GM19372 (cell line): Measurements from ENCODE around the gene TEKT3.

ENCODE experiments used
- ATAC-seq: cut with Tn5 transposase; IDR thresholded peaks from one replicate; pipeline ENCODE4 v1.9.1; 2021; ENCODE audit warnings: mild to moderate bottlenecking, low read depth, moderate library complexity; ENCODE audit not compliant: unreplicated experiment

The TEKT3 gene

GRCh38 chr17:15298176-15298575, 43.2 kb downstream of the TEKT3 start:
- no peak for ATAC-seq

- ATAC-seq, result no peak
These were observed 47.8 kb downstream of the TEKT3 start for GRCh38 chr17:15293558-15293957.

DNA sequence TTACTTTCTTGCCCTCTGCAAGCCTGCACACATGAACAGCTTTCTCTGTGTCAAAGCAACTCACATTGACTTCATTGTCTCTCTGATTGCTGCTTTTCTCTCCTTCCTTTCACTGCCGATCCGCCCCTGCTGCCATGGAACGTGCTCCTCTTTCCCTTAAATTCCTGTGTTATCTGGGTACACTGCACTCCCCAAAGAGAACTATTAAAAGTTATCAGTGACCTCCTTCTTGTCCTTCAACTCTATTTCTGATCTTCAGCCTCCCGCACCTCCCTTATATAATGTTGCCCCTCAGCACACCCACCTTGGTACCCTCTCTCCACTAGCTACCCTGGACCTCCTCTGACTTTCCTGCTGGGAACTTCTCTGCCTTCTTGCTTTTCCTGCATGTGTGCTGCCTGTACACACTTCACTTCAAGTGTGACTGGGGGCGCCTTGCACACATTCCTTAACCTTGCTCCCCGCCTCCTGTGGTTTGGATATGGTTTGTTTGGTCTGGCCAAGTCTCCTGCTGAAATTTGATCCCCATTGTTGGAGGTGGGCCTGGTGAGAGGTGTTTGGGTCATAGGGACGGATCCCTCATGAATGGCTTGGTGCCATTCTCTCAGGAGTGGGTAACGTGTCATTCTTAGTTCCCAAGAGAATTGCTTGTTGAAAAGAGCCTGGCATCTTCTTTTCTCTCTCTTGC, 49.6 kb downstream of the TEKT3 start:
- ATAC-seq, result no peak

- ATAC-seq, result no peak
These were observed 50.8 kb downstream of the TEKT3 start for GRCh38 chr17:15290605-15291004.

DNA sequence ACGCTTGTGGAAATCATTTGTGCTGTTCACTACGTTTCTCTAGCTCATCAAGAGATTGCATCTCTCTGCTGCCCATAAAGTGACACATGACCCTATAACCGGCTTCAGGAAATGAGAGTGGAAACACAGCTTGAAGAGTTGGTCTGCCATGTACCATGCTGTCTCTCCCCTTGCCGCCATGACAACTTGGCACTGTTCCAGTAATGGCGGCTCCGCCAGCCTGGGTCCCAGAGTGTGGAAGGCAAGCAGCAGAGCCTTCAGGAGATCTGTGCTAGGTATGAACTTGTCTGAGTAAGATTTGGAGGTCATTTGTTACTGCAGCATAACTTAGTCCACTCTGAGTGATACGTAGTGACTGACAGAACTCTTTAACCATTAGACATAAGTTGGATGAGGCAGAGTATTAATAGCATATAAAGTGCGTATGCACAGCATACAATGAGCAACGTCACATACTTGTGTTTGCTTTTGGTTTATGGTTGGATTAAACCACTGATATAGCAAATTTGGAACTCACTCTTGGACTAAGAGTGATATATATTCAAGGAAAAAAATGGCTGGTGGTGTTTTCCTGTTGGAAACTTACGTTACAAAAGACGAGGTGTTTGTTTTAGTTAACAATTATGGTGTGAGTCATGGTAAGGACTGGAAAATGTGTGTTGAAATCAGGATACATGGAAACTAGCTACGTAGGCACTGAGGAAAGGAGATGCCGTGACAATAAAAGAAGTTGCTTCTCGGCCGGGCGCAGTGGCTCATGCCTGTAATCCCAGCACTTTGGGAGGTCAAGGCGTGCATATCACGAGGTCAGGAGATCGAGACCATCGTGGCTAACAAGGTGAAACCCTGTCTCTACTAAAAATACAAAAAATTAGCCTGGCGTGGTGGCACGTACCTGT, 51.9 kb downstream of the TEKT3 start:
- no peak for ATAC-seq

DNA sequence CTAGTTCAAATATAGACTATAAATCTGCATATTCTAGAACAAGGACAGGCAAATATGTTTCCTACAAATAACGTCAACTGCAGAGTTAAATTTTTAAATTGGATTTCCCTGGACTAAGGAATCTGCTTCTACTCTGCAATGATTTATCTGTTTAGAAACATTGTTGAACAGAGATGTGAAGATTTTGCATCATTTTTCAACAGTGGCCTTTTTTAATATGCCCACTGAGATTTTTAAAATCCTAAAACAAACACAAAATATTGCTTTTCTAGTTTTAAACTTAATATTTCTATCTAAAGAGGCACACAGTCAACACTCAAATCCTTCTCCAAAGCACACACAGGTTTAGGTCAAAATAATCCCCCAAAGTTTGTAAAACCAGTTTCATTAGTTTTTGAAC, 52.5 kb downstream of the TEKT3 start:
- no peak for ATAC-seq

- no peak for ATAC-seq
These were observed 53.7 kb downstream of the TEKT3 start for GRCh38 chr17:15287538-15288267.

DNA sequence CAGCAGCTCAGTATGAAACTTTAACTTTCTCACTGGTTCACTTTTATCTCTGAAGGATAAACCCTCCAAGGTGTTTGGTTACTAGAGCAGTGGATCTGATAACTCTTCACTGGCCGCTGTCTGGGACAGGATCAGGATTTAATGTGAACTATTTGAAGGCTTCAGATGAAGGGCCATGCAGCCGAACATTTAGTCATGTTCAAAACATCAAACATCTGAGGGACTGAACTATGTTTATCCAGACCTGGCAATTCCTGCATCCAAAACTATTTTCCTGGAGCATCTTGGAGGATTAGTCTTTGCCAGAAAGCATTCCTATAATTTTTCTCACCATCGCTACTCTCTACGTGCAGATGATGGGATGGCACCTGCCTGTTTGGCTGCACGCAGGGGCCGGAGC, 55.9 kb downstream of the TEKT3 start:
- ATAC-seq, result no peak

DNA sequence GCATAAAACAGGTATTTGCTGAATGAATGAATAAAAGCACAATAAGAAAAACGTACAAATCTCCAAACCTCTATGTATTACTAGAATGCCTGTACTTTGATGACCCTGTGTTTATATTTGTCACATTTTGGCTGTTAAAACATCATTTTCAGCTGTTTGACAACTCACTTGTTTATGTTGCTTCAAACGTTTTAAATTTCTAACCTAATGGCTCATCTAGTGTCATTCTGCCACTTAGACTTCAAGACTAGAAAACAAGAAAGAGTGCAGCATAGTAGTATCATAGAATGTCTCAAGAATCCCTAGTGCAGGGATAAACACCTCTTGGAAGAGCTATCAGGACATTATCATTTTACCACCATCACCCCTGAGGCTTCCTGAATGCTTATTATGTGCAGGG, 56.9 kb downstream of the TEKT3 start:
- ATAC-seq, result no peak

DNA sequence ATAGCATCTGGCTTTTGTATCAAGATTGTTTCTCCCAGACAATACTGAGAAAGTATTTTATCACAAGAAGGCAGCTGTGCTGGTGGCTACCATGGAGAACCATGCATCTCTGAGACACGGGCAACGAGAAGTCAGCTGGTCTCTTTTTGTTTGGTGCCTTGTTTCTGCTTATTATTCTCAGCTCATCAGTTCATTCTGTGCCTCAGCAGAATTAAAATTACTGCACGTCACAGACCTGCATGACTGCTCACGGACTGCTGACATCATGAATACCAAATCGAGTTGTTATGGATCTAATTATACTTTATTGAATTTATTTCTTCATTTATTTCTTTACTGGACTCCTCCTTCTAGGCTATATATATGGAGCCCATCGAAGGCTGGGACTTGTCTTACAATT, 57.3 kb downstream of the TEKT3 start:
- ATAC-seq, result no peak

DNA sequence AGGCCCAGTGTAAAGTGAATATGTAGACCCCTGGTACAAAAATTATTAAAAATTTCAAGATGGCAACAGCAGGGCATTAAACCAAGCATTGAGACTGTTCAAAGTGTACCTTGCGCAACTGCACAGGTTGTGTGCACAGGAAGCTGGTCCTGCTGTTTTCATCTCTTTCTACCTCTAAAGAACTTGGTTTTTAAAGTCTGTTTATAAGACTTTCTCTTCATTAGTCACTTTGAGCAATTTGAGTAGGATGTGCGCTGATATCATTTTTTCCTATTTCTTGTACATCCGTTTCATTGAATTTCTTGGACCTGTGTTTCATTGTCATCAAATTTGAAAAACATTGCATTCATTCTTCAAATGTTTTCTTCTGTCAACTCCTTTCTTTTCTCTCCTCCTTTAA, 59.5 kb downstream of the TEKT3 start:
- no peak for ATAC-seq

- ATAC-seq, result no peak
These were observed 62.4 kb downstream of the TEKT3 start for GRCh38 chr17:15278924-15279477.

DNA sequence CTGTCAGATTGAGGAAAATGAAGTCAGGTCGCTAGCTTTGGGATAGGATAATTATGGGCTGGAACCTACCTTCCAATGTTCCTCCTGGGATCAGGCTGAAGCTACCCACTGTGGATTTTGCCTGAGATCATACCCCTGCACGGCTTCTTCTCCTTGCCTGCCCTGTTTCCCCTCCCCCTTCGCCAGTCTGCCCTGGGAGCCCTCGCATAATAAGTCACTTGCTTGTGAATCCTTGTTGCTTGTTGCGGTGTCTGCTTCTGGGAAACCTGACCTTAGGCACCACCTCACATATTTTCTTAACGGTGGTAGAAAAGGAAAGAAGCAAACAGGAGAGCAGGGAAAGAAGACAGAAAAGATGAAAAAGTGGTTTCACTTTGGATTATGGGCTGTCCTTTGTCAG, 63.0 kb downstream of the TEKT3 start:
- ATAC-seq, result no peak

DNA sequence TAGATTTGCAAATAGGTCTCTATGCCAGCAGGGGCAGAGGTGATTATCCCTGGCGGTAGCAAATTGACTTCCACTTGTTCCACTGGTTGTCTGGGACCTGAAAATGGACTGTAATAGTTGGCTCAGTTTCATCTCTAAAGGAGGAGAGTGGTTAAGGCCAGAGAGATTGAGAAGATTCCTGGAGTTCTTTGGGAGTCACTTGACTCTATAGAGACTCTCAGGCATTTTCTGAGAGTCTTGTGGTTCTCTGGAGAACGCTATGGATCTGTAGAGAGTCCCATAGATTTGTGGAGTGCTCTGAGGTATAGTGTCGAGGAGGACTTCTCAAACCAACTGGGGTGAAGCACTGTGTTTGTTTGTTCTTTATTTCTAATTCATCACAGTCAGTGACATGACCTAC, 67.4 kb downstream of the TEKT3 start:
- ATAC-seq, result no peak

DNA sequence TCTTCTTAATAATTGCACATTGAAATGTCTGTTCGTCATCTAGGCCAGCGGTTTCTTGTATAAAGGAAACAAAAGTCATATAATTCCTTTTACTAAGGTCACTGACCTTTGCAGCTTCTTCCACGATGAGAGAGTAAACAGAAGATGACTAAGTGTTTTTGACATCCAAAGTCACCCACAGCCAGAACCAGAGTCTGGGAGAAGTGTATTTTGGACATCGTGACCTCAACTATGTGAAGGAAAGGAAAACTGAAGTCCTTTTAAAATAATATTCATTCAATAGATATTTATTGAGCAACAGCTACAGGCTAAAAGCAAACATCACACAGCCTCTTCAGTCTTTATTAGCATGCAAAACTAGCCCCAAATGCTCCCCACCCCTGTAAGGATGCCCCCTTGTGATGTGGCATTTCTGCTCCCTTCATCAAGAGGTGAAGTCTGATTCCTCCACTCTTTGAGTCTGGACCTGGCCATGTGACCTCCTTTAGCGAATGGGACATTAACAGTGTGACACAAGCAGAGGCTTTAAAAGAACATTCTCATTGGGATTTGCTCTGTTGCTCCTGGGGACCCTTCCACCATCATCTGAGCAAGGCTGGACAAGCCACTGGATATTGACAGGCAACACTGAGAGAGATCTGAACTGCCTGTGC, 68.1 kb downstream of the TEKT3 start:
- ATAC-seq, result no peak

GRCh38 chr17:15271741-15272140, 69.7 kb downstream of the TEKT3 start:
- ATAC-seq, result no peak

- no peak for ATAC-seq
These were observed 70.6 kb downstream of the TEKT3 start for GRCh38 chr17:15270628-15271381.

- no peak for ATAC-seq
These were observed 71.7 kb downstream of the TEKT3 start for GRCh38 chr17:15269780-15270089.

DNA sequence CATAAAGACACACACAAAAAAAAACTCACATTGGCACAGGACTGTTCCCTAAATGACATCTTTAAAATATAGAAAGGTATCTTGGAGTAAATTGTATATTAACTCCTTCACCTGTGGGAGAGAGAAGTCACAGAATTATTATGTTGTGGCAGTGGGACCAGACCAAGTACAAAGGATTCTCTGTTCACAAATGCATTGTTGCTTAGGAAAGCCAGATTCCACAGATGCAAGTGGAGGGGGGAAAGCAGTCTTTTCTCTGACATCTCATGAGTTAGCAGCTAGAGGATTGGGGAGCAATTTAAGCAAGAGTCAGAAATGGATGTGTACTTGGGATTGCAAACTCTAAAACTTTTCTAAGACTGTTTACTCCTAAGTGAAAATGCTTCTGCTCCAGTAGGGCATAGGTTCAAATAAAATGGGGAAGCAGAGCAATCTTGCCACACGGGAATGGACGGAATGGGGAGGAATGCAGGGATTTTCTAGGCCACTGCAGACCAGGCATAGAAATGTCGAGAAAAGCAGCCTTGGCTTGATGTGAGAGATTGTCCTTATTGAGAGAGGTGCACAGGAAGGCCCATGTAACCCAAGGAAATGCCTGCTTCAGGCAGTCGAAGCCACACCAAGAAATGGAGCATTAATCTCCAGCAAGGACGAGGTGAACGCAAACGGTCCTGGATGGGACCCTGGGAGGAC, 72.2 kb downstream of the TEKT3 start:
- no peak for ATAC-seq
